Fibroblast of pulmonary artery (primary cell): ENCODE data around the gene ARHGEF18.

Experiments used
- DNase-seq: peaks from one replicate; pipeline ENCODE4 v3.0.0-alpha.2; 2010; ENCODE audit warnings: low read depth
- H3K4me3 ChIP-seq: replicated peaks from 2 replicates; pipeline ENCODE4 v1.5.1; 2011; ENCODE audit warnings: low read depth, mild to moderate bottlenecking, control low read depth, low read length, moderate library complexity
- TF ChIP-seq, protein P1 (sequence below): IDR thresholded peaks from 2 replicates; pipeline ENCODE4 v1.5.1; 2011; ENCODE audit warnings: mild to moderate bottlenecking, control low read depth, low read length, inconsistent platforms; ENCODE audit errors: missing control alignments

ARHGEF18 gene

DNA sequence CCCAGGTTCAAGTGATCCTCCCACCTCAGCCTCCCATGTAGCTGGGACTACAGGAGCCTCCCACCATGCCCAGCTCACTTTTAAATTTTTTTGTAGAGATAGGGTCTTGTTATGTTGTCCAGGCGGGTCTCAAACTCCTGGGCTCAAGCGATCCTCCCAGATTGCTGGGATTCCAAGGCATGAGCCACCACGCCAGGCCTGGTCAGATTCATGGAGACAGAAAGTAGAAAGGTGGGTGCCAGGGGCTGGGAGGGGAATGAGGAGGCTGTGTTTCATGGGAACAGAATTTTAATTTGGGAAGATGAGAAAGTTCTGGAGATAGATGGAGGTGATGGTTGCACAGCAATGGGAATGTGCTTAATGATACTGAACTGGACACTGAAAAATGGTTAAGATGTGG lies 22.3 kb downstream of the ARHGEF18 start:
- no peak for DNase-seq
- H3K4me3 ChIP-seq = no peak overlapping the region
- TF ChIP-seq, protein P1, sequence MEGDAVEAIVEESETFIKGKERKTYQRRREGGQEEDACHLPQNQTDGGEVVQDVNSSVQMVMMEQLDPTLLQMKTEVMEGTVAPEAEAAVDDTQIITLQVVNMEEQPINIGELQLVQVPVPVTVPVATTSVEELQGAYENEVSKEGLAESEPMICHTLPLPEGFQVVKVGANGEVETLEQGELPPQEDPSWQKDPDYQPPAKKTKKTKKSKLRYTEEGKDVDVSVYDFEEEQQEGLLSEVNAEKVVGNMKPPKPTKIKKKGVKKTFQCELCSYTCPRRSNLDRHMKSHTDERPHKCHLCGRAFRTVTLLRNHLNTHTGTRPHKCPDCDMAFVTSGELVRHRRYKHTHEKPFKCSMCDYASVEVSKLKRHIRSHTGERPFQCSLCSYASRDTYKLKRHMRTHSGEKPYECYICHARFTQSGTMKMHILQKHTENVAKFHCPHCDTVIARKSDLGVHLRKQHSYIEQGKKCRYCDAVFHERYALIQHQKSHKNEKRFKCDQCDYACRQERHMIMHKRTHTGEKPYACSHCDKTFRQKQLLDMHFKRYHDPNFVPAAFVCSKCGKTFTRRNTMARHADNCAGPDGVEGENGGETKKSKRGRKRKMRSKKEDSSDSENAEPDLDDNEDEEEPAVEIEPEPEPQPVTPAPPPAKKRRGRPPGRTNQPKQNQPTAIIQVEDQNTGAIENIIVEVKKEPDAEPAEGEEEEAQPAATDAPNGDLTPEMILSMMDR = no peak

DNA sequence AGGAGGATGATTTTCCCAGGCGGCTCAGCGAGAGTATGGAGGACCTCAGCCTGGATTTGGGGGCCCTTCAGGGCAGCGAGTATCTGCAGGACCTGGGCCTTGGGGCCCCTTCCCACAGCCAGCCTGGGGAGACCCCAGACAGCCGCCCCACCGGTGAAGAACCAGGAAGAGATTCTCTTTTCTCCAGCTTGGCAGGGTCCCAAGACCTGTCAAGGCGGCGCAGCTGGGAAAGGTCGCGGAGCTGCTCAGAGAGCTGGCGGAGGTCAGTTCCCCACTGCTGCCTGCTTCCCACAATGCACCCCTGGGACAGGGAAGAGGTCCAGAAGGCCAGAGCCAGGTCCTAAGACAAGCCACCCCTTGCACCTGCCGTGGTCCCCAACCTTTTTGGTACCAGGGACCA lies 24.1 kb downstream of the ARHGEF18 start:
- H3K4me3 ChIP-seq = no peak overlapping the region
- TF ChIP-seq, protein P1 = no peak
- no peak for DNase-seq

DNA sequence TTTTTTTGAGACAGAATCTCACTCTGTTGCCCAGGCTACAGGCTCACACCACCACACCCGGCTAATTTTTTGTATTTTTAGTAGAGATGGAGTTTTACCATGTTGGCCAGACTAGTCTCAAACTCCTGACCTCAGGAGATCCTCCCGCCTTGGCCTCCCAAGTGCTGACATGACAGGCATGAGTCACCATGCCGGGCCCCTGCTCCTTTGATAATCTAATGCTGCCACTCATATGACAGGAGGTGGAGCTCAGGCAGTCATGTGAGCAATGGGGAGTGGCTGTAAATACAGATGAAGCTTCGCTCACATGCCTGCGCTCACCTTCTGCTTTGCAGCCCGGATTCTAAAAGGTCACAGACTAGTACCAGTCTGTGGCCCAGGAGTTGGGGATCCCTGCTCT lies 25.1 kb downstream of the ARHGEF18 start:
- TF ChIP-seq, protein P1 = no peak
- DNase-seq = no peak
- H3K4me3 ChIP-seq = no peak overlapping the region

DNA sequence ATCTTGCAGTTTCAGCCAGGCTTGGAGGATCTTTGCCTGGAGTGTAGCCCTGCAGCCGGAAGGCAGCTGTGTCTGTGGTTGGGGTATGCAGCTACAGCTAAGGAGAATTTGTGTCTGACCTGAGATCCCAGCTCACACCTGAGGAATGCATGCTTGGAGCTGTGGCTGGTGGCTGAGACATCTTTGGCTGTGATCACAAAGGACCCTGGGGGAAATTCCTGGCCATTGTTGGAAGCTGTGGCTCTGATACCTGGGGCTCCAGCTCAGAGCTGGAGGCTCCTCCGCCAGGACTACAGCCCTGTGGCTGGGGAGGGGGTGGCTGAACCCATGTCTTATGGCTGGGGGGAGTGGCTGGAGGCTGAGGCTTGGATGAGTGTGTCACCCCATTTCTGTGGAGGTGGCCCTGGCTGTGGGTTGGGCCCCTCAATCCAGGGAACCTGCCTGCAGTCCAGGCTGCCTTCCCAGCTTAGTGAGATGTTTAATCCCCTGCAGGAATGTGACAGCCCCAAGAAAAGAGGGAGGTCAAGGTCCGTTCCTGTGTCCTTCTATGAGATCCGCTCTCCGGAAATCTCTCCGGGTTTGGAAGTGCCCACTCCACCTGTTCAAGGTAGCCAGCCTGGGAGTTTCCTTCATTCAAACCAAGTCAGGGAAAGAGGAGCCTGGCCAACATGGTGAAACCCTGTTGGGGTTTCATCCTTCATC lies 27.6 kb downstream of the ARHGEF18 start:
- TF ChIP-seq, protein P1 = no peak
- no peak for DNase-seq
- H3K4me3 ChIP-seq = no peak overlapping the region

DNA sequence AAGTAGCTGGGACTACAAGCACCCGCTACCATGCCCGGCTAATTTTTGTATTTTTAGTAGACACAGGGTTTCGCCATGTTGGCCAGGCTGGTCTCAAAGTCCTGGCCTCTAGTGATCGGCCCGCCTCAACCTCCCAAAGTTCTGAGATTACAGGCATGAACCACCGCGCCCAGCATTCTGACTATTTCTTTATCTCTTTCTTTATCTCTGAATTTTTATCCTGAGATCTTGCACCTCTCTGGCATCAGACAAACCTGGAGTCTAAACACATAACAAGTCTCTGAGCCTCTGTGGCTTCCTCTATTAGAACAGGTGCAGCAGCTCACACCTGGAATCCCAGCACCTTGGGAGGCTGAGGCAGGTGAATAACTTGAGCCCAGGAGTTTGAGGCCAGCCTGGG lies 28.5 kb downstream of the ARHGEF18 start:
- H3K4me3 ChIP-seq = no peak overlapping the region
- no peak for DNase-seq
- TF ChIP-seq, protein P1 = no peak

DNA sequence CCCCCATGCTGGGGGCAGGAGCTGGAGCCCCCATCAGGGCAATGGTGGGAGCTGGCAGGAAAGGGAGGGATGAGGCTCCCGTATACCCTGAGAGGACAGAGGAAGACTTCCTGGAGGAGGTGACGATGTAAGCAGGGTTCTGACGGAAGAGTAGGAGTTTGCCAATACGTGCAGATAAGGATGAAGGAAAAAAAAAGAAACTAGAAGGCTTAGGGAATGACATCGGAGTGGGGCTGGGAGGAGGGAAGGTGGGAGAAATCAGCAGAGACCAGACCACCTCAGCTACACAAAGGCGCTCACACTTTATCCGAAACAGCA lies 32.3 kb downstream of the ARHGEF18 start:
- no peak overlapping the region for H3K4me3 ChIP-seq
- TF ChIP-seq, protein P1 = no peak
- no peak for DNase-seq

DNA sequence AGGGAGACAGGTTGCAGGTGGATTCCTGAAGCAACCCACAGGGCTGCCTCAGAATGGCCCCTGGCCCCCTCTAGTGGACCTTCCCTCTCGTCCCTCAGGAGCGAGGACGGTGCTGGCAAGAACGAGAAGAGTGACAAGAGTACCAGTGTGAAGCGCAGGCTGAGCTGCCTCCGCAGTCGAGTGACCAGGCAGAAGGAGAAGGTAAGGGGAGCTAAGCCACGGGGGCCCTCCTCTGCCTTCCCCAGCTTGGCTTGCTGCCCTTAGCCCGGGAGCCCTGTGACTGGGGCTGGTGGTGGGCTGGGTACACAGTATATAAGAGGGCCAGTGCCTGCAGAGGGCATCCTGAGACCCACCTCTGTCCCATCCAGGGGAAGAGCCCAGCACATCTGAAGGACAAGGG lies 34.0 kb downstream of the ARHGEF18 start:
- no peak overlapping the region for H3K4me3 ChIP-seq
- TF ChIP-seq, protein P1 = no peak
- DNase-seq = no peak
